NCI-H187 (cell line): ENCODE results near the gene C1orf105.
"Not testable (repeated sequence)": the region's sequence is repeated elsewhere in the genome, so short reads cannot be mapped to it uniquely, and the experiment has no call there.

Experiments
- DNase-seq, 2 experiments: peaks; one replicate each; lab custom pipeline; 2025; lab: John Stamatoyannopoulos, UW

Gene C1orf105

DNA sequence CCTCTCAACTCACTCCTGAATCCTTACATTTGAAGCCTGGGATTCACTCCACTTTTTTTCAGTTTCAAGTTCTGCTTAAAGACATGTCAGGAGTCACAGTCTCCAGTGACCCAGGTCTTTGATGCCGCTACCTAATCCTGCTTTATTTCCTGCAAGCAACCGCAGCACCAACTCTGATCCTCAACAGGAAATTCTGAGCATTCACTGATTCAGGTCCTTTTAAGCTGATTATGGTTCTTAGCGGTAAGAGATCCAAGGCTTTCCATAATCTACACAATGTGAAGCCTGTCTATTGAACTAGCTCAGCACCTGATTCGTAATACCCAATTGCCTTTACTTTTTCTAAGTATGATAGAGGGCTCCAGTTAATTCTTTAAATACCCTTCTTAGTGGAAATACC, 67.1 kb downstream of the C1orf105 start:
- no peak for DNase-seq

- no peak for DNase-seq
Observed at GRCh38 chr1:172488393-172488792, 67.9 kb downstream of the C1orf105 start.

DNA sequence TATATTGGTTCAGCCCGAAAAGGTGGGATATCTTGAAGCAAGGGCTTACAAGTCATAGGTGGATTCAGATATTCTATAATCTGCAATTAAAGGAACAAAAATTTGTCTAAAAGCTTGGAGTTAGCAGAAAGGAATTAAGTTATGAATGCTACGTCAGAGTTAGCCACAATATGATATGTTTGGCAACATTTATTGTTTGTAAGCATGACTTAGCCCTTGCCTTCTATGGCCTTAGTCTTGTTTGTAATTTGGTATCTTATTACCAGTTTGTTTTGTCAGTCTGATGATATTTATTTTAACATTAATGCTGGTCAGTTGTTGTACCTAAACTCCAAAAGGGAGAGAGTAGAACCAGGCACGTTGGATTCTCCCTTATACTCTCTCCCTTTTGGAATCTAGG, 69.4 kb downstream of the C1orf105 start:
- no peak for DNase-seq

- no peak for DNase-seq
Observed at GRCh38 chr1:172492421-172492820, 71.9 kb downstream of the C1orf105 start.

- DNase-seq, result no peak
Observed at GRCh38 chr1:172494166-172494565, 73.7 kb downstream of the C1orf105 start.

GRCh38 chr1:172496127-172496526, 75.6 kb downstream of the C1orf105 start:
- not testable (repeated sequence) for DNase-seq

DNA sequence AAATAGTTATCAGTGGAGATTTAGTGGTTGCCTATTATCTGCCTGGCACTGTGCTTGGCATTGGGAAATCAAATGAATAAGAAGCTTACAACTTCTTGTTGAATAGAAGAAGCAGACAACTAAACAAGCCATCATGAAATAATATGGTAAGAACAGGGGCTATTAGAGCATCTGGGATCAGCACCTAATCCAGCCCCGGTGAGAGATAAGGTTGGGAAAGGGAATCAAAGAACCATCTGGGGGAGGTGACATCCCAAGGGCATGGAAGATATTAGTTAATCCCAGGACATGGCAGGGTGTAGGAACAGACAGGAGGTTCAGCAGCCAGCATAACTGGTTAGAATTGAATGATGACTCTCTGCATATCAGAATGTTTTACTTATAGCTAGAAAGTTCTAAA, 76.2 kb downstream of the C1orf105 start:
- no peak for DNase-seq

- no peak for DNase-seq
Observed at GRCh38 chr1:172497230-172497629, 76.7 kb downstream of the C1orf105 start.

GRCh38 chr1:172498857-172499256, 78.4 kb downstream of the C1orf105 start:
- DNase-seq, result no peak

- no peak for DNase-seq
Observed at GRCh38 chr1:172499636-172500141, 79.2 kb downstream of the C1orf105 start.

- DNase-seq, result no peak
Observed at GRCh38 chr1:172500207-172500606, 79.7 kb downstream of the C1orf105 start.

DNA sequence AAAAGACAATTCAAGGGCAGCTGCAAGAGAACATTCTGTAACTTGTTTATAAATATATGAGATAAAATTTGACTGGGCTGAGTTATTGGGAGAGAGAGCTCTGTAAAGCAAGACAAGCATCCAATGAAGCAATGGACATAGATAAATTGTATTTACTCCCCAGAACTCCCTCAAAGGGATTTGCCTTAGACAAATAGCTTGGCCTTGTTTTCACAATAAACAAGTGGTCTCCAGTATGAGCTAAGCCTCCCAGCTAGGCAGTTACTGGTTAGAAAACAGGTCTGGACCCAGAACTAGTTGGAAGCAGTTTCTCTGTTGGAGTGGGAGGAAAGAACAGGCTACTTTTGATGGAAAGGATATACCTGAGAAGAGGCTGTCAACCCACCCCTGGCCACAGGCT, 87.3 kb downstream of the C1orf105 start:
- no peak for DNase-seq

DNA sequence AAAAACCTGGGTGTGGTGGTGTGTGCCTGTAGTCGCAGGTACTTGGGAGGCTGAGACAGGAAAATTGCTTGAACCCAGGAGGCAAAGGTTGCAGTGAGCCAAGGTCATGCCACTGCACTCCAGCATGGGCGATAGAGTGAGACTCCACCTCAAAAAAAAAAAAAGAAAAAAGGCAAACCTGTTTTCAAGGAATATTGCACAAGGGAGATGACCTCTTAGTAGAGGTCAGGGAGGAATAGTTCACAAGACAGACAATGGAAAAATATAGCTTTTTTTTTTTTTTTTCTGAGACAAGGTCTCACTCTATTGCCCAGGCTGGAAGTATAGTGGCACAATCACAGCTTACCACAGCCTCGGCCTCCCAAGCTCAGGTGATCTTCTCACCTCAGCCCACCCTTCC, 90.0 kb downstream of the C1orf105 start:
- no peak for DNase-seq

DNA sequence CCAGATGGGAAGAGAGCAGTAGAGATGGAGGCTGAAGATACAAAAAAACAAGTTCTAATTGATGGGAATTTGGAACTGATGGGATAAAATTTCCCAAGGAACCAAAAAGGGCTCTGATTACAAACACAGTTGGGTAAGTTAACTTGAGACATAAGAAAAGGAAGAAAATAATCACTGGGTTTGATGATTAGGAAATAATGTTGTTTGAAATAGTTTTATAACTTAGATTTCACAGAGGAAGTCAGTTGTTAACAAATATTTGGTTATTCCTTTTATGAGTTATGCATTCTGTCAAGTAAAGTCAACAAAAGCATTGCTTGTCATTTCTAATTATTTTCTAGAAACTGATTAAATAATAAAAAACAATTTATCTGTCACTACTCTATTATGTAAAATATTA, 92.1 kb downstream of the C1orf105 start:
- DNase-seq, result no peak

DNA sequence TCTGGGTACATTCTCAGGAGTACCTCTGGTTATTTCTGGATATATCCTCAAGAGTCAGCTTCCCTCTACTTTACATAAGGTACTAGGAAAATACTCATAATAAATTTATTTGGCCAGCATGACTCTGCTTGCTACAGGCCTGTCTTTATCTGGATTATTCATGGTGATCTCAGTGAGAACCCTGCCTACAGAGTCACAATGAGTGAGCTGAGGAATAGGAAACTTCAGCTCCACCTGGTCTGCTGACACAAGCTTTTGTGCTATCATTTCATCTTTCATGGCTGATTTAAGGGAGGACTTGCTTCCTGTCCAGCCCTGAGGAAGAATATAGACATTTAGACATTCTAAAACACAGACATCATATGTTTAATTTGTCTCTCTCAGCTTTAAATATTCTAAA, 93.0 kb downstream of the C1orf105 start:
- DNase-seq, result no peak

DNA sequence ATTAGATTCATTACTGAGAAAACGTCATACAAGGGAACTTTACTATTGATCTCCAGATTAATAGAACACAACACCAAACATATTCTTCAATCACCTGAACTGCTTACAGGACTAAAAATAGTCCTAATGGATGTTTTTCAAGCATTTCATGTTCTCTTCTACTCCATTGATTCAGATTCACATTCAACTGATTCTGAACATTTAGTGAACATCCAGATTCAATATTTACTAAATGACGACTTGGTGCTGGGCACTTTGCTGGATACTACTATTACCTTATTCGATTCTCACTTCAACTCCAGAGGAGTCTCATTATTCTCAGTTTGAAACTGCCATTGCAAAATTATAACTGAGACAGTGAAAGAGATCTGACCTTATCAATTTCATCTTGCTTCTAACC, 93.6 kb downstream of the C1orf105 start:
- no peak for DNase-seq

DNA sequence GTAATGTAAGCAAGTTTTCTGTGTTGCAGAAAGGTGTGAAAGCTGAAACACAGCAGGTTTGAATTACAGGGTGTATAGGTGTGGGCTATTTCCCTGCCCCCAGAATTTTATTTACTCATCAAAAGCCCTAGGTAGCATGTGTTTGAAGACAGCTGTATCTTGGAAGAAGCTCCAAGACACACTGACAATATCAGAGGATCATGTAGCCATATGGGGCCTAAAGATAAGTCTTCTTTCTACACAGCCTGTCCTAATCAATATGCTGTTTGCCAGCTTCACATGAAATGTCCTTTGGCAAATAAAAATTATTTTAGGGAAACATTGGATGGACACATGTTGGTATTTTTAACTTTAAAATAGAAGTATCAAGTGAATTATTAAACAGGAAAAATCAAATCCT, 95.0 kb downstream of the C1orf105 start:
- DNase-seq, result no peak

DNA sequence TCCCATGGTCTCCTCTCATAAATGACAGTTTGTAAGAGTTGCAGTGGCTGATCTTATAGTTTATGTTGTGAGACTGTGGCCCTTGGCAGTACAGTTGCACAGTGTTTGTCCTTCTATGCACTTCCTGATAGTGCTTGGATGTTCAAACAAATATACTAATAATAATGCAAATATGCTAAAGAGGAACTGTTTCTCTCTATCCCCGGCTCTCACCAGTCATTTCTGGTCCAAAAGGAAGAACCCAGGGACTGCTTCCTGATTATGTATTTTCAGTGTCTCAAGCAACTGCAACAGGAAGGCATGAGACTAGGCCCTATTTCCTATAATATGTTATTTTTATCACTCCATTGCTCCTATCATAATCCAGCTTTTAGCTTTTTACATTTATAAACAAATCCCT, 95.4 kb downstream of the C1orf105 start:
- DNase-seq, result no peak

- no peak for DNase-seq
Observed at GRCh38 chr1:172517081-172517480, 96.6 kb downstream of the C1orf105 start.

DNA sequence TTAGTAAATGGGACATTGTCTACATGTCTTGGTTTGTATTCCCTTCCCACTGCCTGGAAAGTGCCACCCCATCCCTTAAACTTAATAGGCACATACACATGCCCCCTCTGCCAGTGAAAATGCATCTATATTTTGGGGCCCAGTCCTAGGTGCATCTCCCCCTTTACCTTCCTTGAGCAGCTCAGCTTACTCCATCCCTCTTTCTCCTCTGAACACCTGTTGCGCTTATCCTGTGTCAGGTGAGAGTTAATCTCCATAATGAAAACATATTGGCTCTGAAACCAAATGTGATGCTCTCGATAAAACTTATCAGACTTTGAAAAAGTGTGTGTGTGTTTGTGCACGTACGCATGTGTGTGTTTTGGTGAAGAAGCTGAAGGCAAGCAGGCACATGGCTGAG, 97.1 kb downstream of the C1orf105 start:
- DNase-seq, result no peak
